Esophagus muscularis mucosa (tissue), 4 donors: ENCODE results near the gene CNTNAP3B.
"Not testable (repeated sequence)": the region's sequence is repeated elsewhere in the genome, so short reads cannot be mapped to it uniquely, and the experiment has no call there.

Source experiments
- CTCF ChIP-seq, 3 experiments: fragments of 200-600 bp in 2 of 3; fragments of 450-650 bp in 1 of 3; sonication (generic) in 2 of 3; IDR thresholded peaks; one replicate each; pipeline ENCODE4 v1.5.1; 2017 to 2019; ENCODE audit warnings: antibody characterized with exemption in 3 of 3, mild to moderate bottlenecking in 2 of 3, moderate library complexity in 1 of 3
- EP300 ChIP-seq: sonication (generic); formaldehyde crosslinking; IDR thresholded peaks from one replicate; pipeline ENCODE4 v1.6.1; 2017; ENCODE audit warnings: antibody characterized with exemption
- POLR2A ChIP-seq: fragments of 450-650 bp; IDR thresholded peaks from one replicate; pipeline ENCODE4 v1.6.1; 2017; ENCODE audit warnings: antibody characterized with exemption, moderate library complexity, mild to moderate bottlenecking, low read depth
- POLR2AphosphoS5 ChIP-seq, 2 donors: sonication (generic); formaldehyde crosslinking; IDR thresholded peaks; one replicate each; pipeline ENCODE4 v1.6.1; 2017; ENCODE audit warnings: antibody characterized with exemption in 2 of 2

DNA sequence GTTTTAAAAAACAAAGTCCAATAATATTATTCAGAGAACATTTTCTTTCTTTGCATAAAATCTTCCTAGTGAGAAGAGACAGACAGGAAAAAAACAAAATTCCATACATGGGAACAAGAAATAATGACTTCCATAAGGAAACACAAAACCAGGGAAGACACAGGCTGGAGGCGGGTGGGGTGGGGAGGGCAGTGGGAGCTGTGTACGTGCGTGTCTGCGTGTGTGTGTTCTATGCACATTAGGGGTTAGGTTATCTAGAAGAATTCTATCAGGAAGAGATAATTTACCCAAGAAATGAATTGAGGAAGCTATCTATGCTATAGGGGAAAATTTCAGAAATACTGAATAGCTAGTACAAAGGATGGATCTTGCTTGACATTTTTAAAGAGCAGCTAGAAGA is 58.2 kb downstream of the CNTNAP3B start:
- not testable (repeated sequence) for TF ChIP-seq CTCF (IDR thresholded peaks at IDR 0.05); POLR2A; POLR2AphosphoS5 (IDR thresholded peaks at IDR 0.05); EP300
